Lower lobe of right lung (tissue), 2 donors: ENCODE measurements around the gene STK40. TPM values are rescaled to one million over a fixed set of nuclear protein-coding genes. Genes with fewer than 3 reads are reported as not detected.
A peak's percentile ranks its signal among the peaks of the same experiment; 100 is the strongest.

Experiments
- ATAC-seq, 2 donors: fragments of 200-7000 bp; cut with Tn5 transposase; one replicate each; pipeline ENCODE4 v1.9.1; 2020 to 2022; ENCODE audit warnings: mild to moderate bottlenecking in 2 of 2, moderate library complexity in 2 of 2
- DNase-seq: peaks from one replicate; pipeline ENCODE4 v3.0.0-alpha.2; 2020
- H3K27ac ChIP-seq: fragments of 200-600 bp; one replicate; pipeline ENCODE4 v1.8.0; 2022
- H3K27me3 ChIP-seq: fragments of 200-600 bp; one replicate; pipeline ENCODE4 v1.8.0; 2022; ENCODE audit warnings: low read depth
- H3K36me3 ChIP-seq: fragments of 200-600 bp; one replicate; pipeline ENCODE4 v1.8.0; 2022; ENCODE audit warnings: mild to moderate bottlenecking
- H3K4me1 ChIP-seq: fragments of 200-600 bp; one replicate; pipeline ENCODE4 v1.8.0; 2022
- H3K4me3 ChIP-seq: fragments of 200-600 bp; one replicate; pipeline ENCODE4 v1.8.0; 2022; ENCODE audit warnings: mild to moderate bottlenecking
- H3K9me3 ChIP-seq: fragments of 200-600 bp; one replicate; pipeline ENCODE4 v1.8.0; 2022
- intact Hi-C: fragments of 100-400 bp; cut with DNase I; formaldehyde crosslinking; loops from one replicate; pipeline ENCODE4 v1.11.0; 2022
- total RNA-seq: library from RNA; stranded (reverse); fragmentation: NEBNext Ultra II Directional; extraction: Animal tissue kit (Norgen Biotek cat#: 25700); gene quantifications from one replicate; pipeline ENCODE4 v1.2.1, GENCODE V29; 2021
- TF ChIP-seq, protein P1 (sequence below): fragments of 200-600 bp; IDR thresholded peaks from one replicate; pipeline ENCODE4 v1.8.0; 2022; ENCODE audit warnings: antibody characterized with exemption, mild to moderate bottlenecking
- donor health status: DM: no; HTN: yes; CAD: no; lungs with severe emphysema.

STK40 gene
- total RNA-seq, 1 donor from 2014 or later: 74.2 TPM

DNA sequence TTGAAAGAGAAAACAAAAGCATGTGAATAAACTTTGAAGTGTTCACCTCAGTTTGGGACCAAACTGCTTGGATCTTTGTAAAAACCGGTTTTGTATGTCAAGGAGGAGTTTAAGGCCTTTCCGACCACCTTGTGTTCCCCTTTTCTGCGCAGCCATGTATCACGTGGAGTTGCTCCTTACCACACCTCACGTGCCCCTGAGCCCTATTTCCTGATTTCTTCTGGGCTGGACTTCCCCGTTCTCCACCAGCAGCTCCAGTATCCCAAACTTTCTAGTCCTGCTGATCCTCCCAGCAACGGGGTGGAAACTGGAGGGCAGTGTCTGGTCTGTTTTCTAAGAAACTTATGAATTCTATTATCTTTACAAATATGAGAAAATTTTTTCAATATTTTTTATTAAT, 81.2 kb downstream of the STK40 start:
- intact Hi-C loops: no loop called here
- DNase-seq (peak; percentile 57), ATAC-seq (no peak)
- no peak overlapping the region for H3K27ac ChIP-seq
- peaks cover 35% of the 10 kb centered on the region for H3K4me1 ChIP-seq
- no peaks in the 10 kb centered on the region for H3K9me3 ChIP-seq
- TF ChIP-seq, protein P1, sequence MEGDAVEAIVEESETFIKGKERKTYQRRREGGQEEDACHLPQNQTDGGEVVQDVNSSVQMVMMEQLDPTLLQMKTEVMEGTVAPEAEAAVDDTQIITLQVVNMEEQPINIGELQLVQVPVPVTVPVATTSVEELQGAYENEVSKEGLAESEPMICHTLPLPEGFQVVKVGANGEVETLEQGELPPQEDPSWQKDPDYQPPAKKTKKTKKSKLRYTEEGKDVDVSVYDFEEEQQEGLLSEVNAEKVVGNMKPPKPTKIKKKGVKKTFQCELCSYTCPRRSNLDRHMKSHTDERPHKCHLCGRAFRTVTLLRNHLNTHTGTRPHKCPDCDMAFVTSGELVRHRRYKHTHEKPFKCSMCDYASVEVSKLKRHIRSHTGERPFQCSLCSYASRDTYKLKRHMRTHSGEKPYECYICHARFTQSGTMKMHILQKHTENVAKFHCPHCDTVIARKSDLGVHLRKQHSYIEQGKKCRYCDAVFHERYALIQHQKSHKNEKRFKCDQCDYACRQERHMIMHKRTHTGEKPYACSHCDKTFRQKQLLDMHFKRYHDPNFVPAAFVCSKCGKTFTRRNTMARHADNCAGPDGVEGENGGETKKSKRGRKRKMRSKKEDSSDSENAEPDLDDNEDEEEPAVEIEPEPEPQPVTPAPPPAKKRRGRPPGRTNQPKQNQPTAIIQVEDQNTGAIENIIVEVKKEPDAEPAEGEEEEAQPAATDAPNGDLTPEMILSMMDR: no peak
- H3K4me3 ChIP-seq: no peak overlapping the region
- peaks cover 51% of the 10 kb centered on the region for H3K36me3 ChIP-seq
- H3K27me3 ChIP-seq: no peaks in the 10 kb centered on the region

- Histone ChIP-seq H3K27ac (no peak overlapping the region), H3K36me3 (peaks cover 58% of the 10 kb centered on the region), H3K27me3 (no peaks in the 10 kb centered on the region), H3K4me3 (no peak overlapping the region), H3K4me1 (peaks cover 37% of the 10 kb centered on the region), H3K9me3 (no peaks in the 10 kb centered on the region)
- DNase-seq: no peak
- TF ChIP-seq, protein P1: no peak
- no peak for ATAC-seq
- intact Hi-C loops: no loop called here
Observed at GRCh38 chr1:36303650-36304360, 81.9 kb downstream of the STK40 start.

DNA sequence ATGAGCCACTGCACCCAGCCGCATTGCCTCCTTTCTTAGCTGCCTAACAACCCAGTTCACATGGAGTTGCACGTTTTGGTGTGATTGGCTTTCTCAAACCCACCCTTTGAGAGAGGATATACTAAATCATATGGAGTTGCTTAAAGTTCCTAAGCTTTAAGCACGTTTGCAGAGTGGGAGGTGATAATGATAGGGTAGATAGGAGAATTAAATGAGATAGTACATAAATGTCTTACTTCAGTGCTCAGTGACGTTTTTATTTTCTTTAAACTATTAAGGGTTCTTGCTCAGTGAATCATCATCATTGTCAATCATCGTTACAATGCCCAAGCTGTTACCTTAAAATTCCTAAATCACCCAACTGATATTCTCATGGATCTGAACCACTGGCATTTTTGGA, 82.5 kb downstream of the STK40 start:
- no peak overlapping the region for H3K27ac ChIP-seq
- TF ChIP-seq, protein P1: no peak
- DNase-seq (no peak), ATAC-seq (no peak)
- H3K9me3 ChIP-seq: no peaks in the 10 kb centered on the region
- H3K27me3 ChIP-seq: no peaks in the 10 kb centered on the region
- H3K36me3 ChIP-seq: peaks cover 64% of the 10 kb centered on the region
- peaks cover 37% of the 10 kb centered on the region for H3K4me1 ChIP-seq
- H3K4me3 ChIP-seq: no peak overlapping the region
- intact Hi-C loops: no loop called here

GRCh38 chr1:36301220-36301619, 84.5 kb downstream of the STK40 start:
- TF ChIP-seq, protein P1: no peak
- no peak overlapping the region for H3K4me3 ChIP-seq
- intact Hi-C loops: no loop called here
- peaks cover 25% of the 10 kb centered on the region for H3K4me1 ChIP-seq
- H3K27me3 ChIP-seq: no peaks in the 10 kb centered on the region
- no peak overlapping the region for H3K27ac ChIP-seq
- no peaks in the 10 kb centered on the region for H3K9me3 ChIP-seq
- DNase-seq (no peak), ATAC-seq (no peak)
- peaks cover 84% of the 10 kb centered on the region for H3K36me3 ChIP-seq

DNA sequence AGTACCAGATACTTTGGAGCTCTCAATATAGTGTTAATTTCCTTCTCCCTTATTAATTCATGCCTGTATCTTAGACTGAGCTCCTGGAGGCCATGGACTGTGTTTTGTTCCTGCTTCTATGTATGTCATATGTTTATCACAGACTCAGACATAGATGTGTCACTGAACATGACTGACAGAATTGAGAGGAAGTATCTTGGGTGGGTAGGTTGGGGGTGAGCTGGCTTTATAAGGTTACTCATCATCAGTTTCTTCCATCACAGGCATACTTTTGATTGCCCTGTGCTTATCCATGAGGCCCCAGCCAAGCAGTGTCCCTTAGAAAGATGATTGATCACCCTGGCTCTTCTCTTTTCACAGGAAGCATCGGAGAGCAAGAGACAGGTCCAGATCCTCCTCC, 85.2 kb downstream of the STK40 start:
- Histone ChIP-seq H3K36me3 (peaks cover 91% of the 10 kb centered on the region), H3K4me3 (no peak overlapping the region), H3K27ac (peak overlapping the region; percentile 65), H3K27me3 (no peaks in the 10 kb centered on the region), H3K4me1 (peaks cover 18% of the 10 kb centered on the region), H3K9me3 (no peaks in the 10 kb centered on the region)
- no peak for DNase-seq
- TF ChIP-seq, protein P1: no peak
- intact Hi-C loops: no loop called here
- ATAC-seq: peak; percentile 25 to 31
